ENCODE measurements around the gene EPB41L4B.

- TF ChIP-seq POLR2A (IDR thresholded peaks at IDR 0.05) = no peak
- TF ChIP-seq CTCF (IDR thresholded peaks at IDR 0.05) = no peak
- no peak for TF ChIP-seq POLR2AphosphoS5 (IDR thresholded peaks at IDR 0.05)
Measured at GRCh38 chr9:109313351-109313750, 7.5 kb downstream of the EPB41L4B start.

Data from breast epithelium (tissue), 3 donors.